K562 (cell line): ENCODE measurements around the gene TMEM25.

Experiments
- EZH2 ChIP-seq: IDR thresholded peaks from 2 replicates; pipeline ENCODE4 v1.6.1; 2012; ENCODE audit warnings: low read depth, mild to moderate bottlenecking, inconsistent platforms, low read length, borderline replicate concordance
- NONO ChIP-seq, 2 experiments: fragments of 200-400 bp in 1 of 2; fragments of 450-650 bp in 1 of 2; formaldehyde crosslinking in 1 of 2; IDR thresholded peaks; 2 replicates each; pipeline ENCODE4 v1.6.1; 2017; ENCODE audit warnings: low read depth in 2 of 2, mild to moderate bottlenecking in 2 of 2, moderate library complexity in 2 of 2, low read length in 1 of 2
- RAD21 ChIP-seq, 2 experiments: fragments of 250-450 bp in 1 of 2; fragments of 450-650 bp in 1 of 2; sonication (Bioruptor Pico) in 1 of 2; formaldehyde crosslinking in 1 of 2; IDR thresholded peaks in 1 of 2; conservative IDR thresholded peaks in 1 of 2; 2 replicates each; pipeline versions ENCODE4 v1.4.0 to v1.8.0; 2020 to 2022; ENCODE audit warnings: mild to moderate bottlenecking in 2 of 2, moderate library complexity in 1 of 2
- TF ChIP-seq, protein P1 (sequence below), 2 experiments: fragments of 450-650 bp; formaldehyde crosslinking in 1 of 2; IDR thresholded peaks; 2 replicates each; pipeline versions ENCODE4 v1.4.0 to v1.6.1; 2014 to 2020; ENCODE audit warnings: mild to moderate bottlenecking in 2 of 2, borderline replicate concordance in 1 of 2, low read depth in 1 of 2

GRCh38 chr11:118547132-118547531, 16.1 kb downstream of the TMEM25 start:
- no peak for TF ChIP-seq NONO (IDR thresholded peaks at IDR 0.05; ENCODE audit: low read depth in 2 of 2, low read length in 1 of 2)
- no peak for TF ChIP-seq RAD21 (CRISPR knock-in tag; conservative IDR thresholded peaks at IDR 0.05 in 1 of 2, IDR thresholded peaks at IDR 0.05 in 1 of 2)
- TF ChIP-seq EZH2 = no peak
- TF ChIP-seq, protein P1, sequence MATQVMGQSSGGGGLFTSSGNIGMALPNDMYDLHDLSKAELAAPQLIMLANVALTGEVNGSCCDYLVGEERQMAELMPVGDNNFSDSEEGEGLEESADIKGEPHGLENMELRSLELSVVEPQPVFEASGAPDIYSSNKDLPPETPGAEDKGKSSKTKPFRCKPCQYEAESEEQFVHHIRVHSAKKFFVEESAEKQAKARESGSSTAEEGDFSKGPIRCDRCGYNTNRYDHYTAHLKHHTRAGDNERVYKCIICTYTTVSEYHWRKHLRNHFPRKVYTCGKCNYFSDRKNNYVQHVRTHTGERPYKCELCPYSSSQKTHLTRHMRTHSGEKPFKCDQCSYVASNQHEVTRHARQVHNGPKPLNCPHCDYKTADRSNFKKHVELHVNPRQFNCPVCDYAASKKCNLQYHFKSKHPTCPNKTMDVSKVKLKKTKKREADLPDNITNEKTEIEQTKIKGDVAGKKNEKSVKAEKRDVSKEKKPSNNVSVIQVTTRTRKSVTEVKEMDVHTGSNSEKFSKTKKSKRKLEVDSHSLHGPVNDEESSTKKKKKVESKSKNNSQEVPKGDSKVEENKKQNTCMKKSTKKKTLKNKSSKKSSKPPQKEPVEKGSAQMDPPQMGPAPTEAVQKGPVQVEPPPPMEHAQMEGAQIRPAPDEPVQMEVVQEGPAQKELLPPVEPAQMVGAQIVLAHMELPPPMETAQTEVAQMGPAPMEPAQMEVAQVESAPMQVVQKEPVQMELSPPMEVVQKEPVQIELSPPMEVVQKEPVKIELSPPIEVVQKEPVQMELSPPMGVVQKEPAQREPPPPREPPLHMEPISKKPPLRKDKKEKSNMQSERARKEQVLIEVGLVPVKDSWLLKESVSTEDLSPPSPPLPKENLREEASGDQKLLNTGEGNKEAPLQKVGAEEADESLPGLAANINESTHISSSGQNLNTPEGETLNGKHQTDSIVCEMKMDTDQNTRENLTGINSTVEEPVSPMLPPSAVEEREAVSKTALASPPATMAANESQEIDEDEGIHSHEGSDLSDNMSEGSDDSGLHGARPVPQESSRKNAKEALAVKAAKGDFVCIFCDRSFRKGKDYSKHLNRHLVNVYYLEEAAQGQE (IDR thresholded peaks at IDR 0.05; ENCODE audit: borderline replicate concordance) = no peak
- TF ChIP-seq, protein P1 (CRISPR knock-in tag; IDR thresholded peaks at IDR 0.05; ENCODE audit: low read depth) = no peak
